ENCODE results near the gene SLC25A22.
A peak's percentile ranks its signal among the peaks of the same experiment; 100 is the strongest.

Gene SLC25A22

GRCh38 chr11:815675-816432 lies 17.8 kb upstream of the SLC25A22 start:
- no peak for TF ChIP-seq SIN3A (IDR thresholded peaks at IDR 0.05; ENCODE audit: borderline replicate concordance, insufficient read depth, low read length)
- no peak for TF ChIP-seq REST (IDR thresholded peaks at IDR 0.05; ENCODE audit: insufficient read depth in 1 of 2, low read depth in 2 of 2, low read length in 2 of 2)
- TF ChIP-seq TAF1 (IDR thresholded peaks at IDR 0.05; ENCODE audit: borderline replicate concordance, insufficient read depth, low read length): no peak
- no peak for TF ChIP-seq FOXP2 (optimal IDR thresholded peaks at IDR 0.05; ENCODE audit: borderline replicate concordance, extremely low read depth, extremely low read length, insufficient read depth)
- TF ChIP-seq POLR2AphosphoS5 (IDR thresholded peaks at IDR 0.05; ENCODE audit: low read depth, low read length): no peak

- TF ChIP-seq REST (IDR thresholded peaks at IDR 0.05; ENCODE audit: insufficient read depth in 1 of 2, low read depth in 2 of 2, low read length in 2 of 2) (no peak), TAF1 (IDR thresholded peaks at IDR 0.05; ENCODE audit: borderline replicate concordance, insufficient read depth, low read length) (0 out of 2 replicates have a peak, but pooled peaks have one; percentile 33), SIN3A (IDR thresholded peaks at IDR 0.05; ENCODE audit: borderline replicate concordance, insufficient read depth, low read length) (peak; percentile 47; the same call in 1 of the 2 replicates), POLR2AphosphoS5 (IDR thresholded peaks at IDR 0.05; ENCODE audit: low read depth, low read length) (peak; percentile 94)
These were observed 15.5 kb upstream of the SLC25A22 start for GRCh38 chr11:813456-814096.

- TF ChIP-seq TAF1 (IDR thresholded peaks at IDR 0.05; ENCODE audit: borderline replicate concordance, insufficient read depth, low read length) (no peak), SIN3A (IDR thresholded peaks at IDR 0.05; ENCODE audit: borderline replicate concordance, insufficient read depth, low read length) (no peak), POLR2AphosphoS5 (IDR thresholded peaks at IDR 0.05; ENCODE audit: low read depth, low read length) (no peak; the same call in 1 of the 2 replicates), REST (IDR thresholded peaks at IDR 0.05; ENCODE audit: insufficient read depth in 1 of 2, low read depth in 2 of 2, low read length in 2 of 2) (no peak), FOXP2 (optimal IDR thresholded peaks at IDR 0.05; ENCODE audit: borderline replicate concordance, extremely low read depth, extremely low read length, insufficient read depth) (no peak)
These were observed 15.0 kb upstream of the SLC25A22 start for GRCh38 chr11:813072-813455.

- no peak for TF ChIP-seq POLR2AphosphoS5 (IDR thresholded peaks at IDR 0.05; ENCODE audit: low read depth, low read length)
- TF ChIP-seq SIN3A (IDR thresholded peaks at IDR 0.05; ENCODE audit: borderline replicate concordance, insufficient read depth, low read length): no peak
- TF ChIP-seq TAF1 (IDR thresholded peaks at IDR 0.05; ENCODE audit: borderline replicate concordance, insufficient read depth, low read length): no peak
- no peak for TF ChIP-seq REST (IDR thresholded peaks at IDR 0.05; ENCODE audit: insufficient read depth in 1 of 2, low read depth in 2 of 2, low read length in 2 of 2)
- no peak for TF ChIP-seq FOXP2 (optimal IDR thresholded peaks at IDR 0.05; ENCODE audit: borderline replicate concordance, extremely low read depth, extremely low read length, insufficient read depth)
These were observed 14.3 kb upstream of the SLC25A22 start for GRCh38 chr11:812390-812789.
